ENCODE data around the gene INS. TPM values are rescaled to one million over a fixed set of nuclear protein-coding genes. Genes with fewer than 3 reads are reported as not detected.

The INS gene
- total and polyA plus RNA-seq, 2 of the 4 experiments (the other 2 are of a cell fraction): not detected

GRCh38 chr11:2205214-2205720 lies 44.3 kb upstream of the INS start:
- Histone ChIP-seq H3K27ac (ENCODE audit: insufficient read depth, low read length) (no peak overlapping the region), H3K23ac (ENCODE audit: low read depth, low read length) (no peak overlapping the region), H3K4me3 (ENCODE audit: insufficient read depth, low read depth, low read length) (no peak overlapping the region), H3K79me1 (ENCODE audit: low read depth in 1 of 2, low read length in 2 of 2) (no peaks in the 10 kb centered on the region), H3K36me3 (ENCODE audit: control insufficient read depth, insufficient read depth, low read length) (no peaks in the 10 kb centered on the region), H4K91ac (ENCODE audit: insufficient read depth, low read depth, low read length) (no peak overlapping the region), H4K20me1 (ENCODE audit: insufficient read depth, low read length) (no peaks in the 10 kb centered on the region), H2AK5ac (ENCODE audit: low read depth, low read length) (no peak overlapping the region), H2BK20ac (ENCODE audit: low read depth, low read length) (no peak overlapping the region), H3K56ac (ENCODE audit: extremely low read depth, insufficient read depth, low read length) (no peak overlapping the region), H2AFZ (replicated peaks; ENCODE audit: low read length, poor library complexity) (no peak overlapping the region), H3K9me3 (ENCODE audit: control insufficient read depth, insufficient read depth, low read length) (peaks cover 5% of the 10 kb centered on the region; the same call in 1 of the 2 replicates), H3K4me2 (ENCODE audit: low read depth, low read length) (no peak overlapping the region), H4K8ac (ENCODE audit: low read depth in 2 of 2, low read length in 2 of 2) (no peak overlapping the region), H4K5ac (ENCODE audit: low read depth, low read length) (no peak overlapping the region), H3K9me1 (ENCODE audit: insufficient read depth, low read length) (no peaks in the 10 kb centered on the region), H2AK9ac (replicated peaks; ENCODE audit: low read depth, low read length, poor library complexity) (no peak overlapping the region), H3K14ac (replicated peaks; ENCODE audit: low read depth, low read length) (no peak overlapping the region), H3K4ac (ENCODE audit: low read depth, low read length) (no peak overlapping the region), H3K9ac (ENCODE audit: low read depth, low read length) (no peak overlapping the region), H2BK15ac (ENCODE audit: low read depth, low read length) (no peak overlapping the region), H3K18ac (ENCODE audit: low read depth, low read length) (no peak overlapping the region), H2BK120ac (ENCODE audit: low read depth, low read length) (no peak overlapping the region), H3K27me3 (ENCODE audit: control insufficient read depth, insufficient read depth, low read length) (peaks cover 13% of the 10 kb centered on the region), H3K4me1 (ENCODE audit: control insufficient read depth, insufficient read depth, low read length) (no peaks in the 10 kb centered on the region), H2BK5ac (ENCODE audit: low read depth, low read length, poor library complexity, severe bottlenecking) (no peak overlapping the region)
- no peak for DNase-seq
- no peak for TF ChIP-seq RFX5 (IDR thresholded peaks at IDR 0.05; ENCODE audit: low read depth, low read length)
- no peak for TF ChIP-seq NFE2L2 (IDR thresholded peaks at IDR 0.05; ENCODE audit: low read depth, low read length)
- TF ChIP-seq MAZ (IDR thresholded peaks at IDR 0.05; ENCODE audit: borderline replicate concordance, low read depth, low read length): no peak
- TF ChIP-seq, protein P1, sequence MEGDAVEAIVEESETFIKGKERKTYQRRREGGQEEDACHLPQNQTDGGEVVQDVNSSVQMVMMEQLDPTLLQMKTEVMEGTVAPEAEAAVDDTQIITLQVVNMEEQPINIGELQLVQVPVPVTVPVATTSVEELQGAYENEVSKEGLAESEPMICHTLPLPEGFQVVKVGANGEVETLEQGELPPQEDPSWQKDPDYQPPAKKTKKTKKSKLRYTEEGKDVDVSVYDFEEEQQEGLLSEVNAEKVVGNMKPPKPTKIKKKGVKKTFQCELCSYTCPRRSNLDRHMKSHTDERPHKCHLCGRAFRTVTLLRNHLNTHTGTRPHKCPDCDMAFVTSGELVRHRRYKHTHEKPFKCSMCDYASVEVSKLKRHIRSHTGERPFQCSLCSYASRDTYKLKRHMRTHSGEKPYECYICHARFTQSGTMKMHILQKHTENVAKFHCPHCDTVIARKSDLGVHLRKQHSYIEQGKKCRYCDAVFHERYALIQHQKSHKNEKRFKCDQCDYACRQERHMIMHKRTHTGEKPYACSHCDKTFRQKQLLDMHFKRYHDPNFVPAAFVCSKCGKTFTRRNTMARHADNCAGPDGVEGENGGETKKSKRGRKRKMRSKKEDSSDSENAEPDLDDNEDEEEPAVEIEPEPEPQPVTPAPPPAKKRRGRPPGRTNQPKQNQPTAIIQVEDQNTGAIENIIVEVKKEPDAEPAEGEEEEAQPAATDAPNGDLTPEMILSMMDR (conservative IDR thresholded peaks at IDR 0.05; ENCODE audit: low read depth, low read length): no peak
- no peak for TF ChIP-seq FOS (IDR thresholded peaks at IDR 0.05; ENCODE audit: low read depth, low read length)
- TF ChIP-seq, protein P2, sequence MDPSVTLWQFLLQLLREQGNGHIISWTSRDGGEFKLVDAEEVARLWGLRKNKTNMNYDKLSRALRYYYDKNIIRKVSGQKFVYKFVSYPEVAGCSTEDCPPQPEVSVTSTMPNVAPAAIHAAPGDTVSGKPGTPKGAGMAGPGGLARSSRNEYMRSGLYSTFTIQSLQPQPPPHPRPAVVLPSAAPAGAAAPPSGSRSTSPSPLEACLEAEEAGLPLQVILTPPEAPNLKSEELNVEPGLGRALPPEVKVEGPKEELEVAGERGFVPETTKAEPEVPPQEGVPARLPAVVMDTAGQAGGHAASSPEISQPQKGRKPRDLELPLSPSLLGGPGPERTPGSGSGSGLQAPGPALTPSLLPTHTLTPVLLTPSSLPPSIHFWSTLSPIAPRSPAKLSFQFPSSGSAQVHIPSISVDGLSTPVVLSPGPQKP (IDR thresholded peaks at IDR 0.05; ENCODE audit: borderline replicate concordance, low read depth, low read length): no peak
- TF ChIP-seq BHLHE40 (IDR thresholded peaks at IDR 0.05; ENCODE audit: low read depth, low read length): no peak
- TF ChIP-seq MAFK (IDR thresholded peaks at IDR 0.05; ENCODE audit: low read depth, low read length): no peak
- TF ChIP-seq, protein P3, sequence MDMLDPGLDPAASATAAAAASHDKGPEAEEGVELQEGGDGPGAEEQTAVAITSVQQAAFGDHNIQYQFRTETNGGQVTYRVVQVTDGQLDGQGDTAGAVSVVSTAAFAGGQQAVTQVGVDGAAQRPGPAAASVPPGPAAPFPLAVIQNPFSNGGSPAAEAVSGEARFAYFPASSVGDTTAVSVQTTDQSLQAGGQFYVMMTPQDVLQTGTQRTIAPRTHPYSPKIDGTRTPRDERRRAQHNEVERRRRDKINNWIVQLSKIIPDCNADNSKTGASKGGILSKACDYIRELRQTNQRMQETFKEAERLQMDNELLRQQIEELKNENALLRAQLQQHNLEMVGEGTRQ (IDR thresholded peaks at IDR 0.05; ENCODE audit: low read depth, low read length): no peak
- no peak for TF ChIP-seq RAD21 (IDR thresholded peaks at IDR 0.05; ENCODE audit: low read length)
- TF ChIP-seq RCOR1 (IDR thresholded peaks at IDR 0.05; ENCODE audit: insufficient replicate concordance, low read length): no peak
- TF ChIP-seq POLR2A (IDR thresholded peaks at IDR 0.05; ENCODE audit: low read depth, low read length): no peak
- no peak for TF ChIP-seq MXI1 (IDR thresholded peaks at IDR 0.05; ENCODE audit: borderline replicate concordance, low read depth, low read length)
- TF ChIP-seq CHD1 (IDR thresholded peaks at IDR 0.05; ENCODE audit: low read depth, low read length): no peak
- TF ChIP-seq CEBPB (IDR thresholded peaks at IDR 0.05; ENCODE audit: low read depth, low read length): no peak
- TF ChIP-seq SMC3 (IDR thresholded peaks at IDR 0.05; ENCODE audit: low read depth, low read length): no peak
- ATAC-seq (ENCODE audit: low read depth): no peak
- intact Hi-C loops (cut with micrococcal nuclease) (no loop called here), in situ Hi-C loops (cut with MboI; ENCODE audit: low sequenced_read_pairs) (no loop called here), dilution Hi-C loops (cut with HindIII; ENCODE audit: low sequenced_read_pairs, unreplicated experiment) (no loop called here)
- BruUV-seq (replicated peaks): no TSS peak
- ChIA-PET CTCF (no interaction called here), POLR2A (ENCODE audit: unreplicated experiment) (no interaction called here)
- WGBS, 2 experiments (ENCODE audit: extremely low coverage in 2 of 2, insufficient read length in 1 of 2): no CpG with 5 or more reads among the region's 1 CpG

Measured in IMR-90 (cell line).